D341Med (cell line): ENCODE data around the gene GABBR2.

Source experiments
- DNase-seq: peaks from one replicate; pipeline ENCODE4 v3.0.0; 2012; ENCODE audit warnings: low spot score

Gene GABBR2

GRCh38 chr9:98318834-98319478 lies 389.8 kb downstream of the GABBR2 start:
- no peak for DNase-seq

GRCh38 chr9:98318041-98318790 lies 390.5 kb downstream of the GABBR2 start:
- no peak for DNase-seq

GRCh38 chr9:98317134-98317857 lies 391.4 kb downstream of the GABBR2 start:
- no peak for DNase-seq

- DNase-seq: no peak
Observed at GRCh38 chr9:98316445-98317133, 392.1 kb downstream of the GABBR2 start.

- DNase-seq: peak; percentile 91
Observed at GRCh38 chr9:98315551-98316060, 393.1 kb downstream of the GABBR2 start.

GRCh38 chr9:98315067-98315453 lies 393.7 kb downstream of the GABBR2 start:
- no peak for DNase-seq

GRCh38 chr9:98314381-98315066 lies 394.2 kb downstream of the GABBR2 start:
- DNase-seq: no peak

GRCh38 chr9:98312365-98312764 lies 396.4 kb downstream of the GABBR2 start:
- DNase-seq: no peak

- no peak for DNase-seq
Observed at GRCh38 chr9:98311541-98311940, 397.2 kb downstream of the GABBR2 start.

GRCh38 chr9:98310752-98311392 lies 397.9 kb downstream of the GABBR2 start:
- no peak for DNase-seq

GRCh38 chr9:98306384-98307145 lies 402.2 kb downstream of the GABBR2 start:
- no peak for DNase-seq

GRCh38 chr9:98304381-98304780 lies 404.4 kb downstream of the GABBR2 start:
- DNase-seq: no peak

GRCh38 chr9:98303633-98304125 lies 405.1 kb downstream of the GABBR2 start:
- DNase-seq: no peak

- no peak for DNase-seq
Observed at GRCh38 chr9:98302938-98303632, 405.6 kb downstream of the GABBR2 start.

GRCh38 chr9:98302150-98302549 lies 406.6 kb downstream of the GABBR2 start:
- DNase-seq: no peak

- DNase-seq: no peak
Observed at GRCh38 chr9:98300611-98301010, 408.1 kb downstream of the GABBR2 start.

GRCh38 chr9:98298476-98298875 lies 410.3 kb downstream of the GABBR2 start:
- DNase-seq: no peak

GRCh38 chr9:98295824-98296223 lies 412.9 kb downstream of the GABBR2 start:
- DNase-seq: no peak

GRCh38 chr9:98291820-98292219 lies 416.9 kb downstream of the GABBR2 start:
- DNase-seq: no peak

GRCh38 chr9:98290411-98290810 lies 418.3 kb downstream of the GABBR2 start:
- no peak for DNase-seq
